Upper lobe of left lung (tissue), 4 donors: ENCODE results near the gene FN3KRP.

ENCODE experiments used
- POLR2A ChIP-seq, 4 donors: fragments of 450-650 bp; IDR thresholded peaks; one replicate each; pipeline ENCODE4 v1.5.1; 2016 to 2017; ENCODE audit warnings: antibody characterized with exemption in 4 of 4, mild to moderate bottlenecking in 2 of 4
- POLR2AphosphoS5 ChIP-seq, 2 donors: sonication (generic); formaldehyde crosslinking; IDR thresholded peaks; one replicate each; pipeline ENCODE4 v1.5.1; 2017; ENCODE audit warnings: antibody characterized with exemption in 2 of 2
- TF ChIP-seq, protein P1 (sequence below), 6 experiments: fragments of 450-650 bp in 4 of 6; fragments of 200-600 bp in 2 of 6; sonication (generic) in 2 of 6; IDR thresholded peaks; one replicate each; pipeline ENCODE4 v1.5.1; 2016 to 2019; ENCODE audit warnings: antibody characterized with exemption in 6 of 6

- TF ChIP-seq, protein P1, sequence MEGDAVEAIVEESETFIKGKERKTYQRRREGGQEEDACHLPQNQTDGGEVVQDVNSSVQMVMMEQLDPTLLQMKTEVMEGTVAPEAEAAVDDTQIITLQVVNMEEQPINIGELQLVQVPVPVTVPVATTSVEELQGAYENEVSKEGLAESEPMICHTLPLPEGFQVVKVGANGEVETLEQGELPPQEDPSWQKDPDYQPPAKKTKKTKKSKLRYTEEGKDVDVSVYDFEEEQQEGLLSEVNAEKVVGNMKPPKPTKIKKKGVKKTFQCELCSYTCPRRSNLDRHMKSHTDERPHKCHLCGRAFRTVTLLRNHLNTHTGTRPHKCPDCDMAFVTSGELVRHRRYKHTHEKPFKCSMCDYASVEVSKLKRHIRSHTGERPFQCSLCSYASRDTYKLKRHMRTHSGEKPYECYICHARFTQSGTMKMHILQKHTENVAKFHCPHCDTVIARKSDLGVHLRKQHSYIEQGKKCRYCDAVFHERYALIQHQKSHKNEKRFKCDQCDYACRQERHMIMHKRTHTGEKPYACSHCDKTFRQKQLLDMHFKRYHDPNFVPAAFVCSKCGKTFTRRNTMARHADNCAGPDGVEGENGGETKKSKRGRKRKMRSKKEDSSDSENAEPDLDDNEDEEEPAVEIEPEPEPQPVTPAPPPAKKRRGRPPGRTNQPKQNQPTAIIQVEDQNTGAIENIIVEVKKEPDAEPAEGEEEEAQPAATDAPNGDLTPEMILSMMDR (IDR thresholded peaks at IDR 0.05), result no peak
- TF ChIP-seq POLR2AphosphoS5 (IDR thresholded peaks at IDR 0.05) (no peak), POLR2A (IDR thresholded peaks at IDR 0.05) (no peak)
Observed at GRCh38 chr17:82723169-82723807, 6.8 kb downstream of the FN3KRP start.
